Neural cell (in vitro differentiated cells): ENCODE results near the gene GALNT11. TPM values are rescaled to one million over a fixed set of nuclear protein-coding genes. Genes with fewer than 3 reads are reported as not detected.

Source experiments
- H2AFZ ChIP-seq: fragments of 200-600, 300-800 bp; sonication (generic), shearing (Covaris generic); 2 replicates; pipeline ENCODE4 v1.6.0; 2014; ENCODE audit warnings: low read depth, mild to moderate bottlenecking, antibody characterized with exemption, low read length, moderate library complexity
- H3F3A ChIP-seq: fragments of 200-600 bp; shearing (Covaris generic); 2 replicates; pipeline ENCODE4 v1.6.1; 2016; ENCODE audit warnings: mild to moderate bottlenecking, moderate library complexity, mixed read lengths, antibody characterized with exemption, low read length; ENCODE audit not compliant: insufficient read depth, poor library complexity, severe bottlenecking
- H3K27ac ChIP-seq: fragments of 200-600, 300-800 bp; sonication (generic), shearing (Covaris generic); 2 replicates; pipeline ENCODE4 v1.5.1; 2014; ENCODE audit warnings: mild to moderate bottlenecking, low read length, moderate library complexity
- H3K27me3 ChIP-seq: fragments of 300-800, 200-600 bp; sonication (generic), shearing (Covaris generic); 2 replicates; pipeline ENCODE4 v1.6.0; 2014; ENCODE audit warnings: mild to moderate bottlenecking, low read depth, low read length, moderate library complexity; ENCODE audit not compliant: insufficient read depth
- H3K36me3 ChIP-seq: fragments of 300-800, 200-600 bp; sonication (generic), shearing (Covaris generic); 2 replicates; pipeline ENCODE4 v1.5.1; 2014; ENCODE audit warnings: mild to moderate bottlenecking, antibody characterized with exemption, low read length, moderate library complexity; ENCODE audit not compliant: insufficient read depth
- H3K4me2 ChIP-seq: fragments of 300-800, 200-600 bp; sonication (generic), shearing (Covaris generic); 2 replicates; pipeline ENCODE4 v1.6.0; 2014; ENCODE audit warnings: mild to moderate bottlenecking, low read length
- H3K4me3 ChIP-seq: fragments of 300-800, 200-600 bp; sonication (generic), shearing (Covaris generic); 2 replicates; pipeline ENCODE4 v1.5.1; 2014; ENCODE audit warnings: mild to moderate bottlenecking, low read length, moderate library complexity
- H3K79me2 ChIP-seq: fragments of 200-600 bp; shearing (Covaris generic); replicated peaks from 2 replicates; pipeline ENCODE4 v1.6.0; 2014; ENCODE audit warnings: mild to moderate bottlenecking, low read length, moderate library complexity; ENCODE audit not compliant: insufficient read depth
- H3K9ac ChIP-seq: fragments of 300-800, 200-600 bp; sonication (generic), shearing (Covaris generic); 2 replicates; pipeline ENCODE4 v1.6.1; 2016; ENCODE audit warnings: mild to moderate bottlenecking, low read length, mixed read lengths
- H3K9me2 ChIP-seq: fragments of 200-600 bp; shearing (Covaris generic); 2 replicates; pipeline ENCODE4 v1.6.1; 2016; ENCODE audit warnings: mild to moderate bottlenecking, low read length, mixed read lengths; ENCODE audit not compliant: insufficient read depth
- H3K9me3 ChIP-seq: fragments of 200-600, 300-800 bp; sonication (generic), shearing (Covaris generic); 2 replicates; pipeline ENCODE4 v1.6.1; 2016; ENCODE audit warnings: mild to moderate bottlenecking, mixed run types, low read length, moderate library complexity, mixed read lengths
- H4K20me1 ChIP-seq: fragments of 200-600 bp; shearing (Covaris generic); 2 replicates; pipeline ENCODE4 v1.6.1; 2016; ENCODE audit warnings: mild to moderate bottlenecking, mixed run types; ENCODE audit not compliant: insufficient read depth
- CTCF ChIP-seq: fragments of 450-650 bp; IDR thresholded peaks from 2 replicates; pipeline ENCODE4 v1.5.1; 2014; ENCODE audit warnings: antibody characterized with exemption, mild to moderate bottlenecking, moderate library complexity; ENCODE audit not compliant: poor library complexity, severe bottlenecking
- EP300 ChIP-seq: fragments of 450-650 bp; conservative IDR thresholded peaks from 2 replicates; pipeline ENCODE4 v1.6.1; 2014; ENCODE audit warnings: antibody characterized with exemption, mild to moderate bottlenecking, moderate library complexity; ENCODE audit not compliant: poor library complexity, severe bottlenecking
- EZH2 ChIP-seq: fragments of 200-600, 300-800 bp; shearing (Covaris generic), sonication (generic); IDR thresholded peaks from 2 replicates; pipeline ENCODE4 v1.6.1; 2014; ENCODE audit warnings: antibody characterized with exemption, low read length, borderline replicate concordance, mild to moderate bottlenecking; ENCODE audit not compliant: insufficient read depth, poor library complexity, severe bottlenecking
- MXI1 ChIP-seq: fragments of 450-650 bp; conservative IDR thresholded peaks from 2 replicates; pipeline ENCODE4 v1.6.1; 2014; ENCODE audit warnings: antibody characterized with exemption, mild to moderate bottlenecking; ENCODE audit not compliant: poor library complexity, severe bottlenecking
- POLR2AphosphoS5 ChIP-seq: IDR thresholded peaks from 2 replicates; pipeline ENCODE4 v1.6.1; 2012
- RAD21 ChIP-seq: fragments of 450-650 bp; conservative IDR thresholded peaks from 2 replicates; pipeline ENCODE4 v1.6.1; 2014; ENCODE audit warnings: antibody characterized with exemption, mild to moderate bottlenecking, moderate library complexity
- REST ChIP-seq: IDR thresholded peaks from 2 replicates; pipeline ENCODE4 v1.6.1; 2012; ENCODE audit warnings: borderline replicate concordance
- SMC3 ChIP-seq: fragments of 450-650 bp; conservative IDR thresholded peaks from 2 replicates; pipeline ENCODE4 v1.6.1; 2014; ENCODE audit warnings: antibody characterized with exemption, mild to moderate bottlenecking, moderate library complexity; ENCODE audit not compliant: poor library complexity
- TAF1 ChIP-seq: IDR thresholded peaks from 2 replicates; pipeline ENCODE4 v1.6.1; 2012; ENCODE audit warnings: low read depth
- polyA plus RNA-seq: library from polyadenylated mRNA; depleted of rRNA; stranded (reverse); fragments of >200 nt; gene quantifications from 2 replicates; pipeline ENCODE4 v1.2.3, GENCODE V29; 2014

The GALNT11 gene
- polyA plus RNA-seq, 1 donor from 2014 or later, result 118 TPM

GRCh38 chr7:152006336-152006735, 19.1 kb upstream of the GALNT11 start:
- no peak overlapping the region for H3K4me2 ChIP-seq
- H3K27ac ChIP-seq, result no peak overlapping the region
- no peaks in the 10 kb centered on the region for H3K36me3 ChIP-seq
- H3F3A ChIP-seq, result no peaks in the 10 kb centered on the region
- no peaks in the 10 kb centered on the region for H3K27me3 ChIP-seq
- H2AFZ ChIP-seq, result no peak overlapping the region
- H4K20me1 ChIP-seq, result no peaks in the 10 kb centered on the region
- H3K9me3 ChIP-seq, result no peaks in the 10 kb centered on the region
- no peak for TF ChIP-seq POLR2AphosphoS5
- TF ChIP-seq SMC3, result no peak
- no peak for TF ChIP-seq CTCF
- TF ChIP-seq EP300, result no peak
- TF ChIP-seq RAD21, result no peak
- no peak for TF ChIP-seq TAF1
- no peak for TF ChIP-seq MXI1
- TF ChIP-seq REST, result no peak
- TF ChIP-seq EZH2, result no peak
- no peak overlapping the region for H3K9ac ChIP-seq
- no peaks in the 10 kb centered on the region for H3K79me2 ChIP-seq
- H3K4me3 ChIP-seq, result no peak overlapping the region
- no peaks in the 10 kb centered on the region for H3K9me2 ChIP-seq

GRCh38 chr7:152011860-152012259, 13.6 kb upstream of the GALNT11 start:
- H2AFZ ChIP-seq, result no peak overlapping the region
- H3K36me3 ChIP-seq, result no peaks in the 10 kb centered on the region
- H3K9me3 ChIP-seq, result no peaks in the 10 kb centered on the region
- no peaks in the 10 kb centered on the region for H4K20me1 ChIP-seq
- no peaks in the 10 kb centered on the region for H3K79me2 ChIP-seq
- no peak overlapping the region for H3K9ac ChIP-seq
- no peaks in the 10 kb centered on the region for H3K27me3 ChIP-seq
- TF ChIP-seq EZH2, result no peak
- TF ChIP-seq MXI1, result no peak
- TF ChIP-seq TAF1, result no peak
- no peak for TF ChIP-seq CTCF
- TF ChIP-seq REST, result no peak
- no peak for TF ChIP-seq SMC3
- H3K4me3 ChIP-seq, result no peak overlapping the region
- no peaks in the 10 kb centered on the region for H3F3A ChIP-seq
- no peak overlapping the region for H3K27ac ChIP-seq
- H3K4me2 ChIP-seq, result no peak overlapping the region
- H3K9me2 ChIP-seq, result no peaks in the 10 kb centered on the region
